GDM1 (cell line): ENCODE measurements around the gene DOCK4.

ENCODE experiments used
- DNase-seq: peaks from one replicate; lab custom pipeline; 2025; lab: John Stamatoyannopoulos, UW

Gene DOCK4

GRCh38 chr7:111820121-111820520 lies 386.1 kb downstream of the DOCK4 start:
- DNase-seq = no peak

GRCh38 chr7:111815354-111815753 lies 390.8 kb downstream of the DOCK4 start:
- DNase-seq = no peak

GRCh38 chr7:111813306-111813705 lies 392.9 kb downstream of the DOCK4 start:
- DNase-seq = no peak

GRCh38 chr7:111806232-111806631 lies 400.0 kb downstream of the DOCK4 start:
- DNase-seq = no peak

- DNase-seq = no peak
Measured at GRCh38 chr7:111803015-111803758, 403.0 kb downstream of the DOCK4 start.

GRCh38 chr7:111802194-111802772 lies 403.9 kb downstream of the DOCK4 start:
- no peak for DNase-seq

GRCh38 chr7:111801277-111801676 lies 404.9 kb downstream of the DOCK4 start:
- no peak for DNase-seq

- no peak for DNase-seq
Measured at GRCh38 chr7:111796671-111797070, 409.5 kb downstream of the DOCK4 start.

- no peak for DNase-seq
Measured at GRCh38 chr7:111789870-111790269, 416.3 kb downstream of the DOCK4 start.

- DNase-seq = no peak
Measured at GRCh38 chr7:111789048-111789320, 417.2 kb downstream of the DOCK4 start.

GRCh38 chr7:111788286-111789047 lies 417.7 kb downstream of the DOCK4 start:
- no peak for DNase-seq

- DNase-seq = no peak
Measured at GRCh38 chr7:111787741-111788140, 418.5 kb downstream of the DOCK4 start.

- no peak for DNase-seq
Measured at GRCh38 chr7:111787099-111787498, 419.1 kb downstream of the DOCK4 start.

- DNase-seq = no peak
Measured at GRCh38 chr7:111785076-111785475, 421.1 kb downstream of the DOCK4 start.

GRCh38 chr7:111784296-111784695 lies 421.9 kb downstream of the DOCK4 start:
- DNase-seq = no peak

- no peak for DNase-seq
Measured at GRCh38 chr7:111783854-111784253, 422.3 kb downstream of the DOCK4 start.

GRCh38 chr7:111780527-111780926 lies 425.7 kb downstream of the DOCK4 start:
- DNase-seq = no peak

GRCh38 chr7:111775206-111775605 lies 431.0 kb downstream of the DOCK4 start:
- DNase-seq = no peak

GRCh38 chr7:111772716-111773115 lies 433.5 kb downstream of the DOCK4 start:
- no peak for DNase-seq

GRCh38 chr7:111771638-111772037 lies 434.6 kb downstream of the DOCK4 start:
- DNase-seq = no peak

GRCh38 chr7:111770116-111770515 lies 436.1 kb downstream of the DOCK4 start:
- no peak for DNase-seq

GRCh38 chr7:111765751-111766643 lies 440.2 kb downstream of the DOCK4 start:
- no peak for DNase-seq
